Hematopoietic multipotent progenitor cell treated with erythropoietin and hydrocortisone succinate and interleukin-3 and kit ligand, for 4 days (in vitro differentiated cells): ENCODE data around the gene RNF144A.

Experiments used
- DNase-seq: peaks from one replicate; pipeline ENCODE4 v3.0.0-alpha.2; 2015

Gene RNF144A

GRCh38 chr2:7010391-7011054 lies 93.3 kb downstream of the RNF144A start:
- no peak for DNase-seq

- no peak for DNase-seq
These were observed 94.3 kb downstream of the RNF144A start for GRCh38 chr2:7011356-7012083.

- DNase-seq: no peak
These were observed 95.0 kb downstream of the RNF144A start for GRCh38 chr2:7012141-7012764.

GRCh38 chr2:7013471-7014160 lies 96.4 kb downstream of the RNF144A start:
- no peak for DNase-seq

- DNase-seq: peak; percentile 90
These were observed 97.0 kb downstream of the RNF144A start for GRCh38 chr2:7014174-7014640.

- DNase-seq: peak; percentile 47
These were observed 98.1 kb downstream of the RNF144A start for GRCh38 chr2:7015007-7015950.

GRCh38 chr2:7016148-7016547 lies 98.9 kb downstream of the RNF144A start:
- no peak for DNase-seq

GRCh38 chr2:7016601-7017211 lies 99.5 kb downstream of the RNF144A start:
- no peak for DNase-seq

GRCh38 chr2:7017671-7018281 lies 100.6 kb downstream of the RNF144A start:
- DNase-seq: no peak

GRCh38 chr2:7018282-7018701 lies 101.1 kb downstream of the RNF144A start:
- no peak for DNase-seq

GRCh38 chr2:7018767-7019166 lies 101.6 kb downstream of the RNF144A start:
- DNase-seq: no peak

- DNase-seq: no peak
These were observed 102.0 kb downstream of the RNF144A start for GRCh38 chr2:7019191-7019590.

- DNase-seq: no peak
These were observed 102.8 kb downstream of the RNF144A start for GRCh38 chr2:7020059-7020458.

GRCh38 chr2:7020468-7020867 lies 103.3 kb downstream of the RNF144A start:
- DNase-seq: no peak

- DNase-seq: no peak
These were observed 103.8 kb downstream of the RNF144A start for GRCh38 chr2:7020939-7021470.

GRCh38 chr2:7022492-7023385 lies 105.5 kb downstream of the RNF144A start:
- peak; percentile 80 for DNase-seq

GRCh38 chr2:7023542-7023941 lies 106.3 kb downstream of the RNF144A start:
- DNase-seq: peak; percentile 84

- no peak for DNase-seq
These were observed 107.0 kb downstream of the RNF144A start for GRCh38 chr2:7024261-7024660.

GRCh38 chr2:7025082-7025481 lies 107.9 kb downstream of the RNF144A start:
- DNase-seq: peak; percentile 43

- no peak for DNase-seq
These were observed 109.5 kb downstream of the RNF144A start for GRCh38 chr2:7026742-7027141.
